GF-D8 (cell line): ENCODE measurements around the gene ANXA5.

ENCODE experiments used
- DNase-seq: peaks from one replicate; lab custom pipeline; 2025; lab: John Stamatoyannopoulos, UW

The ANXA5 gene

DNA sequence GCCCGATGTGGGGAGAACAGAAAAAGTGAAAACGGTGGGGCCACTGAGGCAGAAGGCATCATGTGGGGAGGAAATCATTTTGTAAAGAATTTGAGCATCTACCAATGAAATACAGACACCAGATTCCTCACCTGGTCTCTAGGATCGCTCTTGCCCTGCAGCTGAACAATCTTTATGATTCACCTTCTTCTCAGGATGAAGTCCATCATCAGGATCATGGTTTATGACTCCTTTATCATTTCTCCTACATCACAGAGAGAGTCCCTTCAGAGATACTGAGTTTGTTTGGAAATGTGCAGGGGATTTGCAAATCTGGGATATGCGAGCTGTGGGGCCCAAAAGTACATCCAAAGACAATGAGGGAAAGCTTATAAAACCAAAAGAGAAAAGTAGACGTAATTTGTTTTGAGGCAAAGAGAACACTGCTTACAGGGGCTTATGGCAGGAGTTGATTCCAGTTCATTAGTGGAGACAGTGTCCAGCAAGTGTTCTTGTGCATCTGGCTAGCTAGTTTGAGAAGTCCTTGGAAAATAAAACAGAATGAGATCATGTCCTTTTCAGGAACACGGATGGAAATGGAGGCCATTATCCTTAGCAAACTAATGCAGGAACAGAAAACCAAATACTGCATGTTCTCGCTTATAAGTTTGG, 15.3 kb upstream of the ANXA5 start:
- DNase-seq: no peak

- DNase-seq: no peak
These were observed 14.7 kb upstream of the ANXA5 start for GRCh38 chr4:121711263-121712000.

- DNase-seq: no peak
These were observed 13.1 kb upstream of the ANXA5 start for GRCh38 chr4:121709766-121710405.

GRCh38 chr4:121707344-121707743, 10.6 kb upstream of the ANXA5 start:
- DNase-seq: no peak

DNA sequence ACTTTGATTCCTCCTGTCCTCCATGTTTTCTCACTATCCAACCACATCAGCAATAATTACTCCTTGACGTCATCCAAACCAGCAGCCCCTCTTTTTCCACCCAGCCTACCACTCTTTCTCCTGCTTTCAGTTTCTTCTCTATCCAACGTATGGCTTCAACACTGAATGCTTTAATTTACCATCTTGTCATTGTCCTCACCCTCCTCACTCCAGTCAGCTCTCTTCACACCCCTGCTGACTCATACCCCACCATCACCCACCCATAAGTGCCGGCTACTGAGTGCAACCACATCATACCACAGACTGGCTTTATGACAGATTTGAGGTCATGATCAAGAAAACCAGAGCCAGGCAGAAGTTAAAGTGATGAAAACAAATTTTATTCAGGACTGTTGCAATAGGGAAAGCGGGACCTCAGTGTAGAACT, 9.8 kb upstream of the ANXA5 start:
- DNase-seq: no peak

GRCh38 chr4:121705521-121705920, 8.7 kb upstream of the ANXA5 start:
- DNase-seq: no peak

GRCh38 chr4:121702136-121702535, 5.4 kb upstream of the ANXA5 start:
- no peak for DNase-seq

GRCh38 chr4:121701263-121701662, 4.5 kb upstream of the ANXA5 start:
- DNase-seq: no peak

DNA sequence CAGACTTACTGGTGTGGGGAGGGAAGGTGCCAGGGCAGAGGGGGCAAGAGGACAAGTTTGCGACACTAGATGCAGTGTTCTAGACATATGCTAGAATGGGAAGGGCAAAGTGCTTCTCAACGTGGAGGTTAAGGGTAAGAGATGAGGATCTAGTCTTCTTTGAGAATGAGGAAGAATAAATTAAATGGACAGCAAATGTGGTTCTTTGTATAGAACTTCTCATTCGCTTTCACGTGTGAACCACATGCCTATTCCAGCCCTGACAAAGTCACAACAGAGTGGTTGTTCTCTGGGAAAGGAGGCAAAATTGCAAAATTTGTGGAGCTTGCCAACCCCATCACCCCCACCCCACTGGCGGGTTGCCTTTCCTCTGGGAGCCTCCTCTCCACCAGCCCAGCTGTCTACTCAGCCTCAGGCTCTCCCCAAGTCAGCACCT, 1.5 kb upstream of the ANXA5 start:
- DNase-seq: no peak

- no peak for DNase-seq
These were observed 784 bp upstream of the ANXA5 start for GRCh38 chr4:121697564-121697963.

DNA sequence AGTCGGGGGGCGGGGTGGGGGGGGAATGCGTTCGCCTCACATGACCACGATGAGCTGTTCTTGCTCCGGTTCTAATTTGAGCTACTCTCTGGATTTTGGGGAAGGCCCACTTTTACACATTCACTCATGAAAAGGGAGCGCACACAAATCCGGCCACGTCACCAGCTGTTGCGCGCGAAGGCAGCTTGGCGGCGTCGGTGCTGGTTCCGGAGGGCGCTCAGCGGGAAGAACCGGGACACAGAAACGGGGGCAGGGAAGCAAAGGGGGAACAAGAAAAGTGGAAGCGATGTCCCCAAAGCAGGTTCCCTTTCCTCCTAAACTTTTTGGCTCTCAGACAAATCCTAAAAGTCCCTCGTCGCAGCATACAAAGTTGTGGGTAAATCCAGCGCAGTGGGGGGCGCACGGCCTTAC, 605 bp downstream of the ANXA5 start:
- no peak for DNase-seq

DNA sequence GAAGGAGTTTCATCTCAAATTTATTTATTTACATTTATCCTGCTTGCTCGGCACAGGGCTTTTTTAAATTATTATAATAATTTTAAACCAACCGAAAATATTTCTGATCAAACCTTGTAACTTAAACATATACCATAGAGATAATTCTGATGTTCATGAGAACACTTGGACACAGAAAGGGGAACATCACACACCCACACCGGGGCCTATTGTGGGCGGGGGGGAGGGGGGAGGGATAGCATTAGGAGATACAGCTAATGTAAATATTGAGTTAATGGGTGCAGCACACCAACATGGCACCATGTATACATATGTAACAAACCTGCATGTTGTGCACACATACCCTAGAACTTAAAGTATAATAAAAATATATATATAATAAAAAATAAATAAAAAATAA, 2.9 kb downstream of the ANXA5 start:
- DNase-seq: no peak

- no peak for DNase-seq
These were observed 3.3 kb downstream of the ANXA5 start for GRCh38 chr4:121693450-121693849.

DNA sequence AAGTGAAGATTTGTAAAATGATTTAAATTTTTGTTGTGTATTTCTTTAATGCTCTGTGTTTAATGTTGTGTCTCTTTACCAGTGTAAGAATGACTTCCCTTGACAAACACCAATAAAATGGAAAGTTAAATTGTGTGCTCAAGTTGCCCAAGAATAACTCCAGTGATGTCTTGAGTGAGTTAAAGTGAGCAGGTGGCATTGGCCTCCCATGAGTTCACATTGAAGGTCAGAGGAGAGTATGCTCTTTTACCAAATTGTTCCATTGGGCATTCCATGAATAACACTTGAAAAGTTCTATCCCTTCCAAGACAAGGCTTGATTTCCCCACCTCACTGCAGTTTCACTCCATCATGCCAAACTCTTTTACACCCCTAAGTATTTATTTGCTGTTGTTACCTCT, 4.5 kb downstream of the ANXA5 start:
- DNase-seq: no peak

DNA sequence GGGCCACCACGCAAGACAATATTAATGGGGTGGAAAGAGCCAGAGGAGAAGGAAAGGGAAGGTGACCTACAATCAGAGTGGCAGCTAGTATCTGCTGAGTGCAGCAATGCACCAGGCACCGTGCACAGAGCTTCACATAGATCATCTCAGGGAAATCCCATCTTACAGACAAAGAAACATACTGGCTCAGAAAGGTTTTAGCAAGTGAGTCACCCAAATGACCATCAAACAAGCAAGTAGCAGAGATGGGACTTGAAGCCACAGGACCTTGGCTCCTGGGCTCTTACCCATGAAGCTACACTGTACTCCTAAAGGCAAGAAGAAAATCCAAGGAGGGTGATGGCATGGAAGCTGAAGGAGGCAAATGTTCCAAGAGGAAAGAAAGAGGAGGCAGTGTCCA, 6.8 kb downstream of the ANXA5 start:
- no peak for DNase-seq

- no peak for DNase-seq
These were observed 8.1 kb downstream of the ANXA5 start for GRCh38 chr4:121688701-121689100.

DNA sequence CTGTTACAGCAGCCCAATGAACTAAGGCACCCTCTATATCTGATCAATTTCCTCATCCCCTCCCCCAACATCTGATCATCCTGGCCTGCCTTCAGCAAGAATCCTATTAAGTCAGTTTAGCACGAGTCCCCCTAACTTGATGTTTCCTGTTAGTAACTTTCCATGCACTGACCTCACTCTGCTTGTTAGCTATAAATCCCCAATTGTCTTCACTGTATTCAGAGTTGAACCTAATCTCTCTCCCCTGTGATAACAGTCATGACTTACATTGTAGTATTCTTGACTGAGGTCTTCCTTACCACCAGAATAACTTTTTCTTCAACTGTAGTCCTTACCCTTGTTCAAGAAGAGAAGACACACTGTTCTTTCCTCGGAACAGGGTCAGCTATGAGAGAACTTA, 8.5 kb downstream of the ANXA5 start:
- no peak for DNase-seq

DNA sequence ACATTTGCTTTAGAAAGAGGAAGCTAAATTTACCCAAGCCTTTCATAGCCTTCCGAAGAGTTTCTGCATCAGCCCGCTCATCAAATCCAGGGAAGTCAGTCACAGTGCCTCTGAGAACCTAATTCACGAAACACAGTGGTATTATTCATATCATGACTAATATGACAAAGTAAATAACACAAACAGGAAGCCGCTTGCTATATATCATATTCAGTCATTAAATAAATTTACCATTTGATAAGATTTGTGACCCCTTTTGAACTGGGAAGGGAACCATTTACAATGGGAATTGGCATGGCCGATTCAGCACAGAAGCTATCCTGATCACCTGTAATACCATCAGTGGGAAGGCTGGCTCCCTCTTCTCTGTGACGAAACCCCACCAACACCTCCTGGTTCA, 10.5 kb downstream of the ANXA5 start:
- no peak for DNase-seq

GRCh38 chr4:121685257-121685656, 11.5 kb downstream of the ANXA5 start:
- DNase-seq: no peak

DNA sequence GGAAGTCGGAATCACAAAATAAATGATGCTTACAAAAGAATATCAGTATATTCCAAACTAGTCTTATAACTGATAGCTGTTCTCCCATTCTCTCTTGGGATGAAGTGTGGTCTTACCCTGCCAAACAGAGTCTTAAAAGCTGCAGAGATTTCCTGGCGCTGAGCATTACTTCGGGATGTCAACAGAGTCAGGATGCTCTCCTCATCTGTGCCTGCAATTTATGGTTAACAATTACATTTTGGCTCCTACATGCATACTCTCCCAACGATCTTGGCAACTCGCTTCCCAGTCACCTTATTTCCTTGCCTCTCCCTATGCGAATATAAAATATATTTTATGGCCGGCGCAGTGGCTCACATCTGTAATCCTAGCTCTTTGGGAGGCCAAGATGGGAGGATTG, 12.2 kb downstream of the ANXA5 start:
- no peak for DNase-seq

- DNase-seq: no peak
These were observed 12.8 kb downstream of the ANXA5 start for GRCh38 chr4:121684016-121684415.

DNA sequence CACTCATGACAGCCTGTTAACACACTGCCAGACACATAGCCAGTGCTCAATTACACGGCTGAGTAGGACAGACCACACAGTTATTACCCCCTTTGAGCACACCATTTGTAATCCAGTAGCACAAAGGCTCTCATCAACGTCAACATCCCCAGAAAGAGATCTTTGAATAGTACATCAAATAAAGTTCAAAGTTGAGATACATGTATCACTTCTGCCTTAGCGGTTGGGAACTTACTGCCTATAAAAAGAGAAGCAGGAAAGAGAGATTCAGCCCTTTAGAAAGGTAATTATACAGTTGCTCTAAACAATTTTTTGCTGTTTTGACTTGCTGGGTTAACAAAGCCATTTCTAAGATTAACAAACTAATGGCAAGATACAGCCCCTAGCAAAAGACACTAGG, 16.2 kb downstream of the ANXA5 start:
- no peak for DNase-seq

DNA sequence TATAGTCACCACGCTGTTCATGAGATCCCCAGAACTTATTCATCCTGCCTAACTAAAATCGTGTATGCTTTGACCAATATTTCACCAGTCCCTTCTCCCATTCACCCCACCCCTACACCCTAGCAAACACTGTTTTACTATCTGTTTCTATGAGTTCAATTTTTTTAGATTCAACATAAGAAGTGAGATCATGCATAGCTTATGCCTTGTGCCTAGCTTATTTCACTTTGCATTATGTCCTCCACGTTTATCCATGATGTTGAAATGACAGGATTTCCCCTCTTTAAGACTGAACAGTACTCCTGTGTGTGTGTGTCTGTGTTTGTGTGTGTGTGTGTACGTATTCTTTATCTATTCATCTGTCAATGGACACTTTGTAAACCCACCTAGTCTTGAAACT, 16.8 kb downstream of the ANXA5 start:
- DNase-seq: no peak
